Activated naive CD4-positive, alpha-beta T cell treated with anti-CD3 and anti-CD28 coated beads, Interleukin-2, amount 10 ng/mL, durations not matched to agents 7 days and 5 days (primary cell): ENCODE results near the gene PCCA.
"Not testable (repeated sequence)": the region's sequence is repeated elsewhere in the genome, so short reads cannot be mapped to it uniquely, and the experiment has no call there.

Experiments used
- CTCF ChIA-PET: fragments of 350-600 bp; sonication (Branson Sonifier 250); formaldehyde crosslinking; loops from one replicate; lab custom pipeline; 2021; ENCODE audit warnings: antibody characterized with exemption; lab: Charles Lee
- DNase-seq: peaks from one replicate; pipeline ENCODE4 v3.0.0-alpha.2; 2020
- H3K27ac Mint-ChIP-seq: one replicate; pipeline ENCODE4 v1.8.0; 2021; ENCODE audit warnings: mild to moderate bottlenecking, moderate library complexity, mixed read lengths
- H3K27me3 Mint-ChIP-seq: one replicate; pipeline ENCODE4 v1.8.0; 2021; ENCODE audit warnings: mild to moderate bottlenecking, mixed read lengths
- H3K36me3 Mint-ChIP-seq: one replicate; pipeline ENCODE4 v1.8.0; 2021; ENCODE audit warnings: mixed read lengths
- H3K4me1 Mint-ChIP-seq: one replicate; pipeline ENCODE4 v1.8.0; 2021; ENCODE audit warnings: mixed read lengths
- H3K4me3 Mint-ChIP-seq: one replicate; pipeline ENCODE4 v1.8.0; 2021; ENCODE audit warnings: mild to moderate bottlenecking, moderate library complexity, mixed read lengths
- H3K9me3 Mint-ChIP-seq: one replicate; pipeline ENCODE4 v1.8.0; 2021; ENCODE audit warnings: mixed read lengths

Gene PCCA, protein sequence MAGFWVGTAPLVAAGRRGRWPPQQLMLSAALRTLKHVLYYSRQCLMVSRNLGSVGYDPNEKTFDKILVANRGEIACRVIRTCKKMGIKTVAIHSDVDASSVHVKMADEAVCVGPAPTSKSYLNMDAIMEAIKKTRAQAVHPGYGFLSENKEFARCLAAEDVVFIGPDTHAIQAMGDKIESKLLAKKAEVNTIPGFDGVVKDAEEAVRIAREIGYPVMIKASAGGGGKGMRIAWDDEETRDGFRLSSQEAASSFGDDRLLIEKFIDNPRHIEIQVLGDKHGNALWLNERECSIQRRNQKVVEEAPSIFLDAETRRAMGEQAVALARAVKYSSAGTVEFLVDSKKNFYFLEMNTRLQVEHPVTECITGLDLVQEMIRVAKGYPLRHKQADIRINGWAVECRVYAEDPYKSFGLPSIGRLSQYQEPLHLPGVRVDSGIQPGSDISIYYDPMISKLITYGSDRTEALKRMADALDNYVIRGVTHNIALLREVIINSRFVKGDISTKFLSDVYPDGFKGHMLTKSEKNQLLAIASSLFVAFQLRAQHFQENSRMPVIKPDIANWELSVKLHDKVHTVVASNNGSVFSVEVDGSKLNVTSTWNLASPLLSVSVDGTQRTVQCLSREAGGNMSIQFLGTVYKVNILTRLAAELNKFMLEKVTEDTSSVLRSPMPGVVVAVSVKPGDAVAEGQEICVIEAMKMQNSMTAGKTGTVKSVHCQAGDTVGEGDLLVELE

DNA sequence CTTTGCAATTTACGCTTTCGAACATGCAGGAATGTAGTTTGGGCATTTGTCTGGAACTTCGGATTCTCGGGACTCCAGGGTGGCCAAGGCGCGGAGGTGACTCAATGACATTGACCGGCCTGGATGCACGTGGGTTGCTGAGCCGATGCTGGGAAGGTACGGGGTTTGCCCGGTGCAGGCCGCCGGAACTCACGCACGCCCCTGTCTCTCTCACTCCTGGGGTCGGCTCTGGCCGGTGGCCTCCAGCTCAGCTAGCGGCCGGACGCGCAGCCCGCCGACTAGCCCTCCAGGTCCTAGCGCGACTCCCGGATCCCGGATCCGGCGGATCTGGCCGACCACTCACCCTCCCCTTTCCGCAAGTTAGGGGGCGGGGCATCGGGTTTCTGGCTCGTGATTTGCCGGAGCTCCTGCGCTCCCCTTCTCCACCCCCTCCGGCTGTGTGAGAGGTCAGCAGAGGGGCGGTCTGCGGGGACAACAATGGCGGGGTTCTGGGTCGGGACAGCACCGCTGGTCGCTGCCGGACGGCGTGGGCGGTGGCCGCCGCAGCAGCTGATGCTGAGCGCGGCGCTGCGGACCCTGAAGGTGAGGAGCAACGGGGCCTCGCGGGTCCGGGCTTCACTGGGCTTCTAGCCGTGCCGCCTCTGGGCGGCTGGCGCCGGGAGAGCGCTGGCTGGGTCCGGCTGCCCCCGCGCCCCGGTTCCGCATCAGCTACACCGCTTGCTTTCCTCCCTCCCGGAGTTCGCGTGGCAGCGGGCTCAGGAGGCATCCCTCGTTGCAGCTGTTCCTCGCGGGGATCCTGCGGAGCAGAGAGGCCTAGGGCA lies at the start of gene PCCA:
PCCA (plus strand) TSS at position 450 of the 821 bp plus-strand sequence; CDS start at position 478, 28 bp downstream.
- Mint-ChIP-seq H3K27ac (peak within 1 kb of the TSS; percentile 85), H3K4me3 (peak within 1 kb of the TSS; percentile 91), H3K9me3 (no peaks in the 10 kb centered on the region), H3K4me1 (peaks cover 25% of the 10 kb centered on the region), H3K36me3 (no peaks in the 10 kb centered on the region), H3K27me3 (no peaks in the 10 kb centered on the region)
- CTCF ChIA-PET: interaction anchor here (2.0 kb wide), 1 partner anchor 147 kb away, joined by 6 read pairs; no protein-coding TSS in a partner anchor
- peak; percentile 90 for DNase-seq

DNA sequence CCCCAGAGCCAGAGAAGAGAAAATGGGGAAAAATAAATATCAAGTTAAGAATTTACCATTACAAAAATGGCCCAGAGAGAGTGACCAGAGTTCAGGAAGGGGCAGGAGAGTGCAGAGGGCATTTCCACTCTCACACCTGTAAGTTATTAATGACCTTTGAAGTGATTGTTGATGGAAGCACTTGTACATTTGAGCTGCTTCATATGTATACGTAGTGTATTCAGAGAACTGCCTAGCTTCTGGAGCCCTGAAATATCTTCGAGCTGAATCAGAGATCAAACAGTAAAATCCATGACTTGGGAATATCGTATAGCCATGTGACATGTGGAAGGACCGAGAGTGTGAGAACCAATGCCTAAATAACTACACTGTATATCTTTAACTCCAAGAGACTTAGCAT lies 49.2 kb upstream of the PCCA start:
- no peak overlapping the region for H3K4me3 Mint-ChIP-seq
- no peak overlapping the region for H3K27ac Mint-ChIP-seq
- no peak for DNase-seq
- H3K27me3 Mint-ChIP-seq: no peaks in the 10 kb centered on the region
- CTCF ChIA-PET: no interaction called here
- H3K4me1 Mint-ChIP-seq: no peaks in the 10 kb centered on the region
- H3K9me3 Mint-ChIP-seq: no peaks in the 10 kb centered on the region
- no peaks in the 10 kb centered on the region for H3K36me3 Mint-ChIP-seq

DNA sequence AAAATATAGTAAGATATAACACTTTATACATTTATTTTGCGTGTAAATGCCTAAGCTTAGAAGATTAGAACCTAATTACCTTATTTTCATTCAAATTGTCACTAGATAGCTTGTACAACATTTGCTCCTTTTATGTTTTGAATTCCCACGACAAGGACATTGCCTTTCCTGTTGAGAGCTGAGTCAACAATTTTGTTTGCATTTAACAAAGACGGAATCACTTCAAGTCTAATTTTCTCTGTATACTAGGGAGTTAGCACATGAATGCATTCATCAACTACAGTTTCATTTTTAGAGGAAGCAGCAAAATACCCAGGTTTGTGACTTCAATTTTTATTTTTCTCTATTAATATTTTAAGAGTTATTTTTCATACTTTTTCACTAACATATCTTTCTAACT lies 48.7 kb upstream of the PCCA start:
- H3K36me3 Mint-ChIP-seq: no peaks in the 10 kb centered on the region
- no peaks in the 10 kb centered on the region for H3K4me1 Mint-ChIP-seq
- H3K27ac Mint-ChIP-seq: no peak overlapping the region
- H3K9me3 Mint-ChIP-seq: no peaks in the 10 kb centered on the region
- DNase-seq: no peak
- H3K27me3 Mint-ChIP-seq: no peaks in the 10 kb centered on the region
- CTCF ChIA-PET: no interaction called here
- H3K4me3 Mint-ChIP-seq: no peak overlapping the region

DNA sequence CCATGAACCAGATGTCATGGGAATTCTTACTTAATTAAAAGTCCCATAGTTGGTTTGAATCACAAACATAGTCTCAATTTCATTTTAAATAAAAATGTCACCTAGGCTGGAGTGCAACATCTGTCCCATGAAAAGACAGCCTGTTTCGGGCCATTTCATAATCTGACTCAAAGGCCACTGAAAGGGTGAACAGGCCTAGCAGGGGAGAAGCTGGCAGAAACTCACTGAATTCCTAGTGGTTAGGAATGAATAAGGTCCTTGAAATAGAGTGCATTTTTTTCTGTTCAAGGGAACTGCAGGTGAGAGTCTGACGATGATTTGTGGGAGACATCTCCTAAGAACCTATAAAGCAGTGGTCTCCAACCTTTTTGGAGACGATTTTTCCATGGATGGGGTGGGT lies 44.0 kb upstream of the PCCA start:
- Mint-ChIP-seq H3K36me3 (no peaks in the 10 kb centered on the region), H3K27me3 (no peaks in the 10 kb centered on the region), H3K4me1 (no peaks in the 10 kb centered on the region), H3K27ac (no peak overlapping the region), H3K4me3 (no peak overlapping the region), H3K9me3 (no peaks in the 10 kb centered on the region)
- no peak for DNase-seq
- CTCF ChIA-PET: interaction anchor here (0.8 kb wide), 1 partner anchor 8 kb away, joined by 3 read pairs; no protein-coding TSS in a partner anchor

DNA sequence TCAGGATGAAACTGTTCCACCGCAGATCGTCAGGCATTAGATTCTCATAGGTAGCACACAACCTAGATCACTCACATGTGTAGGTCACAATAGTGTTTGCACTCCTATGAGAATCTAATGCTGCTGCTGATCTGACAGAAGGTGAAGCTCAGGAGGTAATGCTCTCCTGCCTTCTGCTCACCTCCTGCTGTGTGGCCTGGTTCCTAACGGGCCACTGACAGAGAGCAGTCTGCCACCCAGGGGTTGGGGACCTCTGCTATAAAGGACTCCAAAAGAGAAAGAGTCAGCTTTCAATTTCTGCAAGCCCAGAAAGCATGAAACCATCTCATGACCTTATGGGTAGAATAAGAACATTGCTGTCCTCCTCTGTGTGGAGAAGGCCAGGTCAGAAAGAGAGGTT lies 43.5 kb upstream of the PCCA start:
- H3K27ac Mint-ChIP-seq: no peak overlapping the region
- DNase-seq: no peak
- H3K9me3 Mint-ChIP-seq: no peaks in the 10 kb centered on the region
- no peak overlapping the region for H3K4me3 Mint-ChIP-seq
- H3K36me3 Mint-ChIP-seq: no peaks in the 10 kb centered on the region
- H3K27me3 Mint-ChIP-seq: no peaks in the 10 kb centered on the region
- CTCF ChIA-PET: interaction anchor here (0.8 kb wide), 1 partner anchor 9 kb away, joined by 3 read pairs; no protein-coding TSS in a partner anchor
- H3K4me1 Mint-ChIP-seq: no peaks in the 10 kb centered on the region

DNA sequence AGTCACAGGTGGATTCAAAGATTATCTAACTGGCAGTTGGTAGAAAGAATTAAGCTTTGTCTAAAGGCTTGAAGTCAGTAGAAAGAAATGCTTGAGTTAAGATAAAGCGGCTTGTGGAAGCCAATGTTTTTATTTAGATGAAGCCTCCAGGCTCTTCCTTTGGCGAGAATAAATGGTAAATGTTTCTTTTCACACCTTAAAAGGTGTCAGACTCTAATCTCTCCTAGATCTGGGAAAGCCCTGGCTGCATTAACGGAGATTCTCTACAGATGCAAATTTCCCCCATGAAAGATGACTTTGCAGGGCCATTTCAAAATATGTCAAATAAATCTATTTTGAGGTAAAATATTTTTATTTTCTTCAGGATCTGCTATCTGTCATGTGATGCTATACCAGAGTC lies 37.8 kb upstream of the PCCA start:
- DNase-seq: no peak
- Mint-ChIP-seq H3K4me1 (no peaks in the 10 kb centered on the region), H3K27ac (no peak overlapping the region), H3K9me3 (no peaks in the 10 kb centered on the region), H3K27me3 (no peaks in the 10 kb centered on the region), H3K4me3 (no peak overlapping the region), H3K36me3 (no peaks in the 10 kb centered on the region)
- CTCF ChIA-PET: no interaction called here

DNA sequence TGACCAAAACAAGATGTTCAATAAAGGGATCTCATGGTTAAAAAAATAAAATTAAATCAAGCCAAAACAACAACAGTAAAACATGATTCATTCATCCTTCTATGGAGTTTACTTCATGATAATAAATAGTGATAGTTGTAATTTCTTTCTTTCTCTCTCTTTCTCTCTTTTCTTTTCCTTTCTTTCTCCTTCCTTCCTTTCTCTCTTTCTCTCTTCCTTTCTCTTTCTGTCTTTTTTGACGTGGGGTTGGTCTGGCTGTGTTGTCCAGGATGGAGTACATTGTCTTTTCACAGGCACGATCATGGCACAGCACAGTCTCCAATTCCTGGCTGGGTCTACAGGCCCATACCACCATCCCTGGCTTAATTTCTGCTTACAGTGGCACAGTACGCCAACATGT lies 29.1 kb upstream of the PCCA start:
- Mint-ChIP-seq H3K27me3 (peaks cover 11% of the 10 kb centered on the region), H3K4me1 (peaks cover 3% of the 10 kb centered on the region), H3K9me3 (peaks cover 12% of the 10 kb centered on the region), H3K27ac (peak overlapping the region; percentile 12), H3K4me3 (no peak overlapping the region), H3K36me3 (peaks cover 4% of the 10 kb centered on the region)
- CTCF ChIA-PET: no interaction called here
- DNase-seq: no peak

DNA sequence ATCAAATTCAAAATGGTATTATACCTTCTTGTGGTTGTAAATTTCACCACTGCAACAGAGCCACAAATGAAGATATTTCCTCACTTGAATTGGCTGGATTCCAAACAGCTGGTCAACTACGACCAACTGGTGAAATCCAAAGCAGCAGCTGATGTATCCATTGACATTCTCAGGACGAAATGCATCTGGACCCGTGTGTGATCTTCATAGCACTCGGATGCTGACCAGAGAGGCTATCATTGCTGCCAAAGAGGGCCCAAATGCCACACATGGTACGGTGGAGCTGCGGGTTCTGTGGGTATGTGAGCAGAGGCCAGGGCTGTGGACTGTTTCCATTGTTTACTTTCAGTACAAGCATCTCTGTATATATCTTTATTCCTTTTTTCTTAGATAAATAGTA lies 25.6 kb upstream of the PCCA start:
- peaks cover 11% of the 10 kb centered on the region for H3K27me3 Mint-ChIP-seq
- peaks cover 10% of the 10 kb centered on the region for H3K9me3 Mint-ChIP-seq
- H3K27ac Mint-ChIP-seq: no peak overlapping the region
- DNase-seq: no peak
- peaks cover 4% of the 10 kb centered on the region for H3K36me3 Mint-ChIP-seq
- peaks cover 1% of the 10 kb centered on the region for H3K4me1 Mint-ChIP-seq
- H3K4me3 Mint-ChIP-seq: no peak overlapping the region
- CTCF ChIA-PET: no interaction called here

DNA sequence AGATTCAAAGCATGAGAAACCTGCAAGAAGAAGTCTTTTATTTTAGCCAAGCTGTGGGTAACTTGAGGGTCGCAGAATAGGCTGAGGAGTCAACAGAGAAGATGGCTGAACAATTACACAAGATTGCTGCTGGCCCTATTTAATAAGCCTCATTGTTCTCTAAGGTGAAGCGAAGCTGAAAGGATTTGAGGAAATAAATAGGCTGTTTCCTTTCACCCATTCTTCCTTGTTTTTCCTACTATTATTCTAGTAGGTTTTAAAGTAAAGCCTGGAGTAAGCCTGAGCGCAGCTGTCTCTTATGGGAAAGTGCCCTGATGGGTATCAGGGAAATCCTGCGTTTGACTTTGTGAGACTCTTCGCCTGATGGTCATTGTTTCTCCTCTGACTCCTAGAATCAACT lies 25.0 kb upstream of the PCCA start:
- CTCF ChIA-PET: no interaction called here
- H3K27ac Mint-ChIP-seq: no peak overlapping the region
- no peak for DNase-seq
- peaks cover 11% of the 10 kb centered on the region for H3K27me3 Mint-ChIP-seq
- no peaks in the 10 kb centered on the region for H3K36me3 Mint-ChIP-seq
- H3K4me1 Mint-ChIP-seq: no peaks in the 10 kb centered on the region
- H3K9me3 Mint-ChIP-seq: peaks cover 6% of the 10 kb centered on the region
- H3K4me3 Mint-ChIP-seq: no peak overlapping the region

DNA sequence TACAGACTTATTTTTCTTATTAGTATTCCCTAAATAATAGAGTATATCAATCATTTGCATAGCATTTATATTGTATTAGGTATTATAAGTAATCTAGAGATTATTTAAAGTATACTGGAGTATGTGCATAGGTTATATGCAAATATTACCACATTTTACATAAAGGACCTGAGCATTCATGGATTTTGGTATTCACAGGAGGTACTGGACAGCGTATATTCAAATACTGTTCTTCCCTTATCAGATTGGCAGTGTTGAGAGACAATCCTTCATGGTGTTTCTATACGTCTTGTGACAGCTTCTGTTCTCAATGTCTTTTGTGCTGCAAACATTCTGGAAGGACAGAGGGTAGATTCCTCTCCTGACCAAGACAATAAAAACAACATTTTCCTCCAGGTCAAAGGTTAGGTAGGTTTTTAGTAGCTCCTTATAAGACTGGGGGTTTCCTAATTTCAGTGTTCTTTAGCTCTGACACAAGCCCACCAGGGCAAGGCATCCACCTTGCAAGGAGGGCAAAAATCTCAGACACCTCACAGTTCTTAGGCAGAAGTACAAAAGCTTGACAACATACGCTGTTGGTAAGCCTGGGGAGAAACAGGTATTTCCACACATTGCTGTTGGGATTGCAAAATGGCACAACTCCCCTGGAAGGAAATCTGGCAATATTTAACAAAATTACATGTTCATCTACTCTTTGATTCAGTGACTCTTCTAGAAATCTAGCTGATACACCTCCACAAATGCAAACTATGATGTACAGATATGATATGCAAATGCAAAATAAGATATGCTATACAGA lies 20.6 kb upstream of the PCCA start:
- Mint-ChIP-seq H3K4me1 (no peaks in the 10 kb centered on the region), H3K4me3 (no peak overlapping the region), H3K9me3 (no peaks in the 10 kb centered on the region), H3K27me3 (peaks cover 13% of the 10 kb centered on the region), H3K27ac (no peak overlapping the region), H3K36me3 (no peaks in the 10 kb centered on the region)
- DNase-seq: no peak
- CTCF ChIA-PET: no interaction called here

DNA sequence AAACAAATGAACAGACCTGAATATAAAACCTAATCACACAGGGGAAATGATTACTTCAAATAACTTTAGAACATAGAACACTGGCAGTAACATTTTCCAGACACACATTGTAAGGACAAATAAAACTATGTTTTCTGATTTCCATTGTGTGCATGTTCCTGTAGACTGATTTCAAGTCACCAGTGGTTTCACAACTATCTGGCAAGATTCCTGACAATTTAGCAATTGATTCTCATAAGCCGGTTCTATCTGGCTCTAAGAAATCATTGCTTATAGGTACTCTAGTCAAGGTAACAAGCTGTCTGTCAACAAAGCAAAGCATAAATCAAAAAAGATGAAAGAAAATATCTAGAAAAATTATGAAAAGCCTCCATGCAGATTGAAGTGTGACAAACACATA lies 19.6 kb upstream of the PCCA start:
- Mint-ChIP-seq H3K36me3 (no peaks in the 10 kb centered on the region), H3K27ac (no peak overlapping the region), H3K4me3 (no peak overlapping the region), H3K27me3 (peaks cover 8% of the 10 kb centered on the region), H3K9me3 (no peaks in the 10 kb centered on the region), H3K4me1 (no peaks in the 10 kb centered on the region)
- CTCF ChIA-PET: no interaction called here
- DNase-seq: no peak

DNA sequence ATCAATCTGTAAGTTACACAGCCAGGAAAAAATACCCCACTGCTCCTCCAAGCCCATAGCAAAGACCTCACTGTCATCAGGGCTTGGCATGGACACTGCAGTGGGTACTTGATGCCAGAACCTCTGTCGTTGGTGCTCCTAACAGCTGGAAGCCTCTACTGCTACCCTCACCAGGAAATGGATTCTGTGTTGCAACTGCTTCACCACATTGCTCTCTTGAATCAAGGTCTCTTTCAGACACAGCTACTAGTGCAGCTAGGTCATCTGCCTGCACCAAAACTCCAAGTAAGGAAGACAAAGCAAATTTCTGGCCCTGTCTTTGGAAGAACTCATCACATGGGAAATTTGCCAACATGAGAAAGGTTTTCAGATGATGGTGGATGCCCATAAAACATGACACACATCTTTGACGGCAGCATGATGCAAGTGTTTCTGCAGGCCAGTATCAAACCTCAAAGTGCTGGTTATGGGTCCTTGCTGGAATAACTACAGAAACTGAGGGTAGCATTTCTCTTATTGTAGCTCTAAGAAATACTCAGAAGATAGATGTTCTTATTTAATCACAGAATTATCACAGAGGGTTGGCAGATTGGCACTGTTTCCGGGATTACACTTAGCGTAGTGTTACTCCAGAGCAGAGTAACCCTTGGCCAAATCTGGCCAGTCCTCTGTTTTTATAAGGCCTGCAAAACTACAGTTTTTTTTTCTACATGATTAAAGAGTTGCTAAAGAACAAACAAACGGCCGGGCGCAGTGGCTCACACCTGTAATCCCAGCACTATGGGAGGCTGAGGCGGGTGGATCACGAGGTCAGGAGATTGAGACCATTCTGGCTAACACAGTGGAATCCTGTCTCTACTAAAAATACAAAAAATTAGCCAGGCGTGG lies 12.9 kb upstream of the PCCA start:
- no peaks in the 10 kb centered on the region for H3K36me3 Mint-ChIP-seq

DNA sequence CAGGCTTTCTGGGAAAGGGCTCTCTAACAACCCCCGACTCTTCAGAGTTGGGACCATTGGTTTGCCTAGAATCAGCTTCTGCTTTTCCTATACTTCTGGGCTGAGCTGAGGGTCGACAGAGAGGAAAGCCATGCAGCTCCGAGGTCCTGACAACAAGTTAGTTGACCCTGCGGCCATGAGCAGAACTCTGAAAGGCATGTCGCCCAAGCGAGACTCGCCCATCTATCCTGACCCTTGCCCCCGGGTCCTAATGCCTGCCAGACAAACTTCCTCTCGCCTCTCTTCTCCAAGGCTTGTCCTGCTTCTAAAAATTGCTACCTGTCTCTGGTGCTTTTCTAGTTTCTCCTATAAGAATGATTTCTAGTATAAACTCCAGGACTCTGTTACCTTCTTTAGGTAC lies 9.9 kb upstream of the PCCA start:
- H3K27me3 Mint-ChIP-seq, H3K27ac Mint-ChIP-seq, DNase-seq, H3K36me3 Mint-ChIP-seq, H3K9me3 Mint-ChIP-seq, CTCF ChIA-PET, H3K4me3 Mint-ChIP-seq, H3K4me1 Mint-ChIP-seq: not testable (repeated sequence)

More for the DNA sequence above, 12.9 kb upstream of the PCCA start:
- DNase-seq: no peak
- H3K4me3 Mint-ChIP-seq: no peak overlapping the region
- no peaks in the 10 kb centered on the region for H3K9me3 Mint-ChIP-seq
- CTCF ChIA-PET: no interaction called here
- H3K27me3 Mint-ChIP-seq: no peaks in the 10 kb centered on the region
- no peaks in the 10 kb centered on the region for H3K4me1 Mint-ChIP-seq
- no peak overlapping the region for H3K27ac Mint-ChIP-seq
